Measurements from ENCODE around the gene TNFRSF4.

The TNFRSF4 gene

GRCh38 chr1:1164701-1165451, 49.1 kb downstream of the TNFRSF4 start:
- H3K4me3 ChIP-seq, result peak overlapping the region; percentile 26 to 57 (median 38)
- peak overlapping the region in 20 of 21 experiments; percentile 55 to 90 (median 79) for H3K27ac ChIP-seq

- Histone ChIP-seq H3K4me3 (peak overlapping the region; percentile 26 to 57 (median 38)), H3K27ac (peak overlapping the region in 20 of 21 experiments; percentile 55 to 90 (median 79))
These were observed 49.6 kb downstream of the TNFRSF4 start for GRCh38 chr1:1164361-1164700.

- Histone ChIP-seq H3K4me3 (peak overlapping the region; percentile 26 to 57 (median 38)), H3K27ac (peak overlapping the region; percentile 24 to 90 (median 78))
These were observed 50.3 kb downstream of the TNFRSF4 start for GRCh38 chr1:1163538-1164070.

- H3K27ac ChIP-seq, result peak overlapping the region in 20 of 21 experiments; percentile 53 to 90 (median 79)
- peak overlapping the region; percentile 26 to 57 (median 38) for H3K4me3 ChIP-seq
These were observed 51.1 kb downstream of the TNFRSF4 start for GRCh38 chr1:1162597-1163537.

- H3K27ac ChIP-seq, result peak overlapping the region in 1 of 21 experiments; percentile 86
- no peak overlapping the region for H3K4me3 ChIP-seq
These were observed 52.3 kb downstream of the TNFRSF4 start for GRCh38 chr1:1161683-1162079.

All from skin epidermis (tissue), 12 donors.